HEK293 (cell line): ENCODE measurements around the gene NFE2L1.

Experiments used
- AEBP2 ChIP-seq: fragments of 450-650 bp; formaldehyde crosslinking; IDR thresholded peaks from 2 replicates; pipeline ENCODE4 v1.5.1; 2016; ENCODE audit warnings: missing biosample characterization, missing genetic modification characterization, borderline replicate concordance
- ATF2 ChIP-seq: fragments of 450-650 bp; formaldehyde crosslinking; IDR thresholded peaks from 2 replicates; pipeline ENCODE4 v1.5.1; 2016; ENCODE audit warnings: missing biosample characterization, missing genetic modification characterization, low read depth
- ELK4 ChIP-seq: IDR thresholded peaks from 2 replicates; pipeline ENCODE4 v1.6.1; 2011; ENCODE audit warnings: mild to moderate bottlenecking, low read depth, low read length, borderline replicate concordance
- GLI2 ChIP-seq: fragments of 450-650 bp; formaldehyde crosslinking; IDR thresholded peaks from 2 replicates; pipeline ENCODE4; 2017; ENCODE audit warnings: missing biosample characterization, missing genetic modification characterization, low read depth, borderline replicate concordance
- GLI4 ChIP-seq: fragments of 450-650 bp; formaldehyde crosslinking; IDR thresholded peaks from 2 replicates; pipeline ENCODE4 v1.5.1; 2016; ENCODE audit warnings: missing biosample characterization, missing genetic modification characterization
- HOXA7 ChIP-seq: sonication (generic); formaldehyde crosslinking; IDR thresholded peaks from 2 replicates; pipeline ENCODE4 v1.8.1; 2022; ENCODE audit warnings: missing genetic modification reagents, borderline replicate concordance
- HOXC10 ChIP-seq: sonication (generic); formaldehyde crosslinking; IDR thresholded peaks from 2 replicates; pipeline ENCODE4 v1.8.1; 2023; ENCODE audit warnings: mild to moderate bottlenecking, missing genetic modification reagents
- IKZF3 ChIP-seq: fragments of 450-650 bp; IDR thresholded peaks from 2 replicates; pipeline ENCODE4 v1.5.0; 2018; ENCODE audit warnings: missing biosample characterization, mild to moderate bottlenecking, missing genetic modification characterization, moderate library complexity
- KLF9 ChIP-seq: fragments of 450-650 bp; formaldehyde crosslinking; IDR thresholded peaks from 2 replicates; pipeline ENCODE4 v1.5.1; 2016; ENCODE audit warnings: missing biosample characterization, missing genetic modification characterization, low read depth
- ZBTB20 ChIP-seq: fragments of 450-650 bp; formaldehyde crosslinking; IDR thresholded peaks from 2 replicates; pipeline ENCODE4 v1.5.1; 2016; ENCODE audit warnings: missing biosample characterization, missing genetic modification characterization
- ZBTB6 ChIP-seq: fragments of 450-650 bp; formaldehyde crosslinking; IDR thresholded peaks from 2 replicates; pipeline ENCODE4 v1.5.1; 2017; ENCODE audit warnings: missing biosample characterization, missing genetic modification characterization
- ZFP37 ChIP-seq: fragments of 450-650 bp; formaldehyde crosslinking; IDR thresholded peaks from 2 replicates; pipeline ENCODE4 v1.5.1; 2016; ENCODE audit warnings: missing biosample characterization, missing genetic modification characterization
- ZNF10 ChIP-seq: fragments of 450-650 bp; formaldehyde crosslinking; IDR thresholded peaks from 2 replicates; pipeline ENCODE4 v1.5.1; 2017; ENCODE audit warnings: missing biosample characterization, missing genetic modification characterization
- ZNF133 ChIP-seq: fragments of 450-650 bp; formaldehyde crosslinking; IDR thresholded peaks from 2 replicates; pipeline ENCODE4 v1.5.1; 2016; ENCODE audit warnings: missing biosample characterization, missing genetic modification characterization
- ZNF146 ChIP-seq: fragments of 450-650 bp; formaldehyde crosslinking; IDR thresholded peaks from 2 replicates; pipeline ENCODE4 v1.5.1; 2016; ENCODE audit warnings: missing biosample characterization, missing genetic modification characterization
- ZNF155 ChIP-seq: fragments of 450-650 bp; formaldehyde crosslinking; IDR thresholded peaks from 2 replicates; pipeline ENCODE4 v1.5.1; 2016; ENCODE audit warnings: missing biosample characterization, missing genetic modification characterization
- ZNF169 ChIP-seq: fragments of 450-650 bp; formaldehyde crosslinking; IDR thresholded peaks from 2 replicates; pipeline ENCODE4 v1.5.1; 2016; ENCODE audit warnings: missing biosample characterization, missing genetic modification characterization
- ZNF2 ChIP-seq: fragments of 450-650 bp; formaldehyde crosslinking; IDR thresholded peaks from 2 replicates; pipeline ENCODE4 v1.5.1; 2016; ENCODE audit warnings: missing biosample characterization, missing genetic modification characterization
- ZNF223 ChIP-seq: fragments of 450-650 bp; formaldehyde crosslinking; IDR thresholded peaks from 2 replicates; pipeline ENCODE4 v1.5.1; 2016; ENCODE audit warnings: missing biosample characterization, missing genetic modification characterization
- ZNF280D ChIP-seq: fragments of 450-650 bp; formaldehyde crosslinking; IDR thresholded peaks from 2 replicates; pipeline ENCODE4 v1.5.1; 2016; ENCODE audit warnings: missing biosample characterization, missing genetic modification characterization
- ZNF302 ChIP-seq: fragments of 450-650 bp; formaldehyde crosslinking; IDR thresholded peaks from 2 replicates; pipeline ENCODE4 v1.5.1; 2016; ENCODE audit warnings: missing biosample characterization, missing genetic modification characterization, low read depth
- ZNF37A ChIP-seq: fragments of 450-650 bp; IDR thresholded peaks from 2 replicates; pipeline ENCODE4 v1.5.1; 2018; ENCODE audit warnings: missing biosample characterization, missing genetic modification characterization
- ZNF473 ChIP-seq: fragments of 450-650 bp; formaldehyde crosslinking; IDR thresholded peaks from 2 replicates; pipeline ENCODE4 v1.5.1; 2017; ENCODE audit warnings: missing biosample characterization, missing genetic modification characterization
- ZNF501 ChIP-seq: fragments of 450-650 bp; formaldehyde crosslinking; IDR thresholded peaks from 2 replicates; pipeline ENCODE4 v1.5.1; 2016; ENCODE audit warnings: missing biosample characterization, missing genetic modification characterization
- ZNF548 ChIP-seq: fragments of 450-650 bp; formaldehyde crosslinking; IDR thresholded peaks from 2 replicates; pipeline ENCODE4 v1.5.1; 2016; ENCODE audit warnings: missing biosample characterization, missing genetic modification characterization
- ZNF558 ChIP-seq: fragments of 450-650 bp; formaldehyde crosslinking; IDR thresholded peaks from 2 replicates; pipeline ENCODE4 v1.5.1; 2016; ENCODE audit warnings: missing biosample characterization, missing genetic modification characterization
- ZNF626 ChIP-seq: fragments of 450-650 bp; sonication (Bioruptor Pico); formaldehyde crosslinking; IDR thresholded peaks from 2 replicates; pipeline ENCODE4 v1.5.1; 2018; ENCODE audit warnings: missing biosample characterization, missing genetic modification characterization, inconsistent platforms
- ZNF692 ChIP-seq: fragments of 450-650 bp; formaldehyde crosslinking; IDR thresholded peaks from 2 replicates; pipeline ENCODE4 v1.5.1; 2016; ENCODE audit warnings: missing biosample characterization, missing genetic modification characterization
- ZNF747 ChIP-seq: fragments of 450-650 bp; formaldehyde crosslinking; IDR thresholded peaks from 2 replicates; pipeline ENCODE4 v1.5.1; 2016; ENCODE audit warnings: missing biosample characterization, missing genetic modification characterization
- ZNF76 ChIP-seq: fragments of 450-650 bp; formaldehyde crosslinking; IDR thresholded peaks from 2 replicates; pipeline ENCODE4; 2016; ENCODE audit warnings: low read depth, missing biosample characterization, missing genetic modification characterization, borderline replicate concordance
- ZNF830 ChIP-seq: fragments of 450-650 bp; IDR thresholded peaks from 2 replicates; pipeline ENCODE4 v1.5.0; 2018; ENCODE audit warnings: missing biosample characterization, missing genetic modification characterization, low read depth, mild to moderate bottlenecking, moderate library complexity

Gene NFE2L1

GRCh38 chr17:48024149-48025039 lies 23.8 kb upstream of the NFE2L1 start (continued):
- peak; percentile 69 for TF ChIP-seq ZNF76 (tag by site-specific recombination)
- TF ChIP-seq KLF9 (tag by site-specific recombination) = peak; percentile 25; the same call in 1 of the 2 replicates
- no peak for TF ChIP-seq ZNF473 (tag by site-specific recombination)
- TF ChIP-seq ZNF133 (tag by site-specific recombination) = no peak
- TF ChIP-seq ZNF169 (tag by site-specific recombination) = no peak
- TF ChIP-seq ZNF280D = no peak
- no peak for TF ChIP-seq ZNF626 (tag by site-specific recombination)
- no peak for TF ChIP-seq ZNF223
- no peak for TF ChIP-seq ZNF747 (tag by site-specific recombination)
- TF ChIP-seq ZNF501 (tag by site-specific recombination) = no peak
- TF ChIP-seq AEBP2 (tag by site-specific recombination) = no peak
- TF ChIP-seq ZNF302 (tag by site-specific recombination) = no peak
- TF ChIP-seq ZNF2 (tag by site-specific recombination) = peak; percentile 53; the same call in 1 of the 2 replicates
- TF ChIP-seq ELK4 = no peak
- no peak for TF ChIP-seq ZNF37A (tag by site-specific recombination)
- TF ChIP-seq GLI4 = no peak
- 0 out of 2 replicates have a peak, but pooled peaks have one; percentile 11 for TF ChIP-seq ZFP37 (tag by site-specific recombination)
- no peak for TF ChIP-seq ZNF692 (tag by site-specific recombination)
- 0 out of 2 replicates have a peak, but pooled peaks have one; percentile 12 for TF ChIP-seq ZNF10
- no peak for TF ChIP-seq GLI2
- TF ChIP-seq ZNF155 (tag by site-specific recombination) = no peak
- TF ChIP-seq ZNF830 = no peak
- TF ChIP-seq ZNF146 (tag by site-specific recombination) = no peak
- TF ChIP-seq ZBTB6 (tag by site-specific recombination) = no peak
- TF ChIP-seq HOXC10 = no peak
- TF ChIP-seq IKZF3 (tag by site-specific recombination) = no peak
- no peak for TF ChIP-seq HOXA7 (CRISPR knock-in tag)
- no peak for TF ChIP-seq ZBTB20 (tag by site-specific recombination)
- no peak for TF ChIP-seq ATF2 (tag by site-specific recombination)
- TF ChIP-seq ZNF558 (tag by site-specific recombination) = no peak
- TF ChIP-seq ZNF548 (tag by site-specific recombination) = no peak
